Keratinocyte (primary cell): ENCODE results near the gene MAP3K9. TPM values are rescaled to one million over a fixed set of nuclear protein-coding genes. Genes with fewer than 3 reads are reported as not detected.

Experiments used
- DNase-seq: peaks from one replicate; pipeline ENCODE4 v3.0.0-alpha.2; 2011; ENCODE audit warnings: low read depth, missing footprints, low spot score
- FAIRE-seq: peaks from 2 replicates; lab custom pipeline; 2011; peaks lifted over from hg19 to GRCh38; lab: Jason Lieb, UNC
- H2AFZ ChIP-seq: 2 replicates; pipeline ENCODE4 v1.6.0; 2012; ENCODE audit warnings: low read length, control low read depth, inconsistent platforms; ENCODE audit not compliant: control insufficient read depth
- H3K27ac ChIP-seq: 2 replicates; pipeline ENCODE4 v1.5.1; 2011; ENCODE audit warnings: low read length; ENCODE audit not compliant: control insufficient read depth, insufficient read depth
- H3K27me3 ChIP-seq: 3 replicates; pipeline ENCODE4 v1.6.0; 2011; ENCODE audit warnings: low read length; ENCODE audit not compliant: control insufficient read depth, insufficient read depth; ENCODE audit errors: extremely low read depth
- H3K36me3 ChIP-seq, 2 experiments: 2 replicates in 1 of 2; 3 replicates in 1 of 2; pipeline ENCODE4 v1.5.1; 2011; ENCODE audit warnings: low read length in 2 of 2, mild to moderate bottlenecking in 1 of 2; ENCODE audit not compliant: control insufficient read depth in 2 of 2, insufficient read depth in 2 of 2; ENCODE audit errors: extremely low read depth in 1 of 2
- H3K4me1 ChIP-seq: 3 replicates; pipeline ENCODE4 v1.5.1; 2011; ENCODE audit warnings: low read length; ENCODE audit not compliant: control insufficient read depth, insufficient read depth; ENCODE audit errors: extremely low read depth
- H3K4me2 ChIP-seq: 3 replicates; pipeline ENCODE4 v1.6.0; 2011; ENCODE audit warnings: low read depth, low read length; ENCODE audit not compliant: control insufficient read depth, insufficient read depth; ENCODE audit errors: extremely low read depth
- H3K4me3 ChIP-seq, 3 experiments: fragments of 200-600 bp in 1 of 3; sonication (generic) in 1 of 3; 2 replicates in 2 of 3; 3 replicates in 1 of 3; pipeline ENCODE4 v1.5.1; 2011 to 2016; ENCODE audit warnings: low read length in 3 of 3, mild to moderate bottlenecking in 3 of 3, control low read depth in 2 of 3, inconsistent platforms in 1 of 3, low read depth in 1 of 3, mixed read lengths in 1 of 3, mixed run types in 1 of 3, moderate library complexity in 1 of 3; ENCODE audit not compliant: control insufficient read depth in 2 of 3, insufficient read depth in 2 of 3; ENCODE audit errors: extremely low read depth in 1 of 3
- H3K79me2 ChIP-seq: 2 replicates; pipeline ENCODE4 v1.6.0; 2012; ENCODE audit warnings: low read length; ENCODE audit not compliant: control insufficient read depth, insufficient read depth
- H3K9ac ChIP-seq: 3 replicates; pipeline ENCODE4 v1.6.0; 2011; ENCODE audit warnings: low read length; ENCODE audit not compliant: control insufficient read depth, insufficient read depth; ENCODE audit errors: extremely low read depth
- H3K9me1 ChIP-seq: 3 replicates; pipeline ENCODE4 v1.6.0; 2011; ENCODE audit warnings: low read length; ENCODE audit not compliant: control insufficient read depth, insufficient read depth; ENCODE audit errors: extremely low read depth
- H3K9me3 ChIP-seq: 2 replicates; pipeline ENCODE4 v1.5.1; 2012; ENCODE audit warnings: low read depth, low read length; ENCODE audit not compliant: control insufficient read depth
- H4K20me1 ChIP-seq: 3 replicates; pipeline ENCODE4 v1.6.0; 2011; ENCODE audit warnings: low read length; ENCODE audit not compliant: control insufficient read depth, insufficient read depth; ENCODE audit errors: extremely low read depth
- CTCF ChIP-seq, 3 experiments: IDR thresholded peaks in 1 of 3; conservative IDR thresholded peaks in 1 of 3; optimal IDR thresholded peaks in 1 of 3; 2 replicates in 2 of 3; 3 replicates in 1 of 3; pipeline versions ENCODE3 to v1.5.1; 2011; ENCODE audit warnings: low read length in 3 of 3, mild to moderate bottlenecking in 3 of 3, moderate library complexity in 2 of 3, control low read depth in 1 of 3, inconsistent platforms in 1 of 3; ENCODE audit not compliant: insufficient read depth in 2 of 3; ENCODE audit errors: extremely low read depth in 1 of 3
- EZH2 ChIP-seq: IDR thresholded peaks from one replicate; pipeline ENCODE4 v1.6.1; 2012; ENCODE audit warnings: inconsistent platforms, mild to moderate bottlenecking, low read length, moderate library complexity
- dilution Hi-C: fragments of 300-500 bp; cut with MboI; formaldehyde crosslinking; loops from one replicate; pipeline ENCODE4 v1.7.0; 2020; ENCODE audit warnings: low sequenced_read_pairs; ENCODE audit not compliant: extremely low pct_ligation_motif_present
- polyA plus RNA-seq, 5 experiments: library from polyadenylated mRNA; depleted of rRNA in 3 of 5; stranded (reverse) in 3 of 5; stranded (forward) in 1 of 5; unstranded in 1 of 5; fragments of >200 nt; gene quantifications; 1 replicate in 1 of 5; 2 replicates in 3 of 5; 3 replicates in 1 of 5; pipeline versions ENCODE4 v1.2.1 to v1.2.3, GENCODE V29; 2011 to 2012; ENCODE audit warnings: missing spikeins in 2 of 5, low read depth in 1 of 5, low replicate concordance in 1 of 5

MAP3K9 gene
- polyA plus RNA-seq, 1 donor (not counting 4 experiments of a cell fraction or from before 2014, with no cell fraction given): 7.2 TPM

GRCh38 chr14:70814466-70814865 lies 5.2 kb upstream of the MAP3K9 start:
- H3K9me1 ChIP-seq: no peaks in the 10 kb centered on the region
- TF ChIP-seq CTCF (optimal IDR thresholded peaks at IDR 0.05 in 1 of 3, IDR thresholded peaks at IDR 0.05 in 1 of 3, conservative IDR thresholded peaks at IDR 0.05 in 1 of 3; ENCODE audit: extremely low read depth in 1 of 3, insufficient read depth in 2 of 3, low read length in 3 of 3) (no peak), EZH2 (no peak)
- H4K20me1 ChIP-seq: no peaks in the 10 kb centered on the region
- no peaks in the 10 kb centered on the region for H3K36me3 ChIP-seq
- peak overlapping the region; percentile 11 for H3K4me2 ChIP-seq
- H3K4me1 ChIP-seq: peaks cover 29% of the 10 kb centered on the region
- no peak overlapping the region for H3K4me3 ChIP-seq
- no peak overlapping the region for H3K9ac ChIP-seq
- FAIRE-seq: no peak
- no peak for DNase-seq
- H3K27me3 ChIP-seq: no peaks in the 10 kb centered on the region
- H2AFZ ChIP-seq: no peak overlapping the region
- dilution Hi-C loops: no loop called here
- H3K79me2 ChIP-seq: peaks cover 28% of the 10 kb centered on the region
- H3K27ac ChIP-seq: no peak overlapping the region
- no peaks in the 10 kb centered on the region for H3K9me3 ChIP-seq

- peak overlapping the region; percentile 59 to 87 (median 72) for H3K4me3 ChIP-seq
- no peaks in the 10 kb centered on the region for H3K9me3 ChIP-seq
- DNase-seq (no peak), FAIRE-seq (no peak)
- H3K79me2 ChIP-seq: peaks cover 40% of the 10 kb centered on the region
- no peak for TF ChIP-seq EZH2
- no peaks in the 10 kb centered on the region for H3K9me1 ChIP-seq
- H3K4me2 ChIP-seq: peak overlapping the region; percentile 88
- no peak overlapping the region for H2AFZ ChIP-seq
- dilution Hi-C loops: no loop called here
- no peaks in the 10 kb centered on the region for H3K27me3 ChIP-seq
- H3K36me3 ChIP-seq: no peaks in the 10 kb centered on the region
- H3K4me1 ChIP-seq: peaks cover 29% of the 10 kb centered on the region
- no peaks in the 10 kb centered on the region for H4K20me1 ChIP-seq
- no peak overlapping the region for H3K27ac ChIP-seq
- H3K9ac ChIP-seq: peak overlapping the region; percentile 29
Observed at GRCh38 chr14:70812124-70812818, 3.0 kb upstream of the MAP3K9 start.
